Fibroblast of lung (primary cell): ENCODE measurements around the gene STPG2.

Experiments
- EZH2 ChIP-seq: IDR thresholded peaks from 2 replicates; pipeline ENCODE4 v1.5.1; 2012; ENCODE audit warnings: low read length, control low read depth, mild to moderate bottlenecking; ENCODE audit errors: missing control alignments
- TF ChIP-seq, protein P1 (sequence below), 2 donors: IDR thresholded peaks in 1 of 2; conservative IDR thresholded peaks in 1 of 2; 1 replicate in 1 of 2; 2 replicates in 1 of 2; pipeline ENCODE4 v1.5.1; 2011 to 2012; ENCODE audit warnings: low read length in 2 of 2, control low read depth in 1 of 2, inconsistent platforms in 1 of 2, low read depth in 1 of 2, mild to moderate bottlenecking in 1 of 2

- TF ChIP-seq, protein P1, sequence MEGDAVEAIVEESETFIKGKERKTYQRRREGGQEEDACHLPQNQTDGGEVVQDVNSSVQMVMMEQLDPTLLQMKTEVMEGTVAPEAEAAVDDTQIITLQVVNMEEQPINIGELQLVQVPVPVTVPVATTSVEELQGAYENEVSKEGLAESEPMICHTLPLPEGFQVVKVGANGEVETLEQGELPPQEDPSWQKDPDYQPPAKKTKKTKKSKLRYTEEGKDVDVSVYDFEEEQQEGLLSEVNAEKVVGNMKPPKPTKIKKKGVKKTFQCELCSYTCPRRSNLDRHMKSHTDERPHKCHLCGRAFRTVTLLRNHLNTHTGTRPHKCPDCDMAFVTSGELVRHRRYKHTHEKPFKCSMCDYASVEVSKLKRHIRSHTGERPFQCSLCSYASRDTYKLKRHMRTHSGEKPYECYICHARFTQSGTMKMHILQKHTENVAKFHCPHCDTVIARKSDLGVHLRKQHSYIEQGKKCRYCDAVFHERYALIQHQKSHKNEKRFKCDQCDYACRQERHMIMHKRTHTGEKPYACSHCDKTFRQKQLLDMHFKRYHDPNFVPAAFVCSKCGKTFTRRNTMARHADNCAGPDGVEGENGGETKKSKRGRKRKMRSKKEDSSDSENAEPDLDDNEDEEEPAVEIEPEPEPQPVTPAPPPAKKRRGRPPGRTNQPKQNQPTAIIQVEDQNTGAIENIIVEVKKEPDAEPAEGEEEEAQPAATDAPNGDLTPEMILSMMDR (conservative IDR thresholded peaks at IDR 0.05 in 1 of 2, IDR thresholded peaks at IDR 0.05 in 1 of 2; ENCODE audit: low read depth in 1 of 2, low read length in 2 of 2), result no peak
- no peak for TF ChIP-seq EZH2
Observed at GRCh38 chr4:97653701-97654100, 489.6 kb downstream of the STPG2 start.
